K562 (cell line): ENCODE results near the gene IL4I1. TPM values are rescaled to one million over a fixed set of nuclear protein-coding genes. Genes with fewer than 3 reads are reported as not detected.
A peak's percentile ranks its signal among the peaks of the same experiment; 100 is the strongest.

Experiments used
- CBFA2T3 ChIP-seq: fragments of 450-650 bp; IDR thresholded peaks from 2 replicates; pipeline ENCODE4 v1.6.1; 2017
- COPS2 ChIP-seq: fragments of 450-650 bp; conservative IDR thresholded peaks from 2 replicates; pipeline ENCODE4 v1.6.1; 2016; ENCODE audit warnings: mild to moderate bottlenecking, moderate library complexity
- EGR1 ChIP-seq: fragments of 450-650 bp; conservative IDR thresholded peaks from 2 replicates; pipeline ENCODE4 v1.6.1; 2017; ENCODE audit warnings: mild to moderate bottlenecking
- KAT2B ChIP-seq: IDR thresholded peaks from one replicate; pipeline ENCODE4 v1.6.1; 2012; ENCODE audit warnings: low read depth, mild to moderate bottlenecking, control low read depth, inconsistent platforms, low read length, moderate library complexity
- KDM5B ChIP-seq: fragments of 200-600 bp; sonication (generic); IDR thresholded peaks from 2 replicates; pipeline ENCODE4 v1.6.1; 2012; ENCODE audit warnings: low read depth, mild to moderate bottlenecking, moderate library complexity, low read length, control low read depth, inconsistent platforms; ENCODE audit not compliant: insufficient replicate concordance
- KLF10 ChIP-seq: fragments of 250-450 bp; sonication (Bioruptor Pico); IDR thresholded peaks from 2 replicates; pipeline ENCODE4 v1.6.1; 2021; ENCODE audit warnings: matching md5 sums
- KLF13 ChIP-seq: fragments of 450-650 bp; IDR thresholded peaks from 2 replicates; pipeline ENCODE4 v1.6.1; 2016; ENCODE audit warnings: missing genetic modification characterization, low read depth, mild to moderate bottlenecking, missing compliant biosample characterization, moderate library complexity, borderline replicate concordance
- LCOR ChIP-seq: sonication (generic); formaldehyde crosslinking; IDR thresholded peaks from 2 replicates; pipeline ENCODE4 v1.8.0; 2022; ENCODE audit warnings: mild to moderate bottlenecking, missing genetic modification reagents
- RERE ChIP-seq: sonication (generic); formaldehyde crosslinking; IDR thresholded peaks from 2 replicates; pipeline ENCODE4 v1.8.0; 2023; ENCODE audit warnings: missing genetic modification reagents, mild to moderate bottlenecking, borderline replicate concordance
- SOX6 ChIP-seq: fragments of 450-650 bp; IDR thresholded peaks from 2 replicates; pipeline ENCODE4 v1.6.1; 2014; ENCODE audit warnings: mild to moderate bottlenecking
- SREBF2 ChIP-seq: sonication (generic); formaldehyde crosslinking; IDR thresholded peaks from 2 replicates; pipeline ENCODE4 v1.4.0; 2020; ENCODE audit warnings: mild to moderate bottlenecking, missing genetic modification reagents
- SRF ChIP-seq, 2 experiments: fragments of 250-450, 450-650 bp in 1 of 2; sonication (Bioruptor Pico) in 1 of 2; sonication (generic) in 1 of 2; formaldehyde crosslinking; IDR thresholded peaks; 2 replicates each; pipeline versions ENCODE4 v1.5.0 to v1.5.1; 2020 to 2022; ENCODE audit warnings: mild to moderate bottlenecking in 1 of 2, missing genetic modification reagents in 1 of 2
- TSHZ1 ChIP-seq: fragments of 250-450 bp; sonication (Bioruptor Pico); IDR thresholded peaks from 2 replicates; pipeline ENCODE4 v1.4.0; 2020; ENCODE audit warnings: mild to moderate bottlenecking, moderate library complexity
- U2AF1 ChIP-seq: fragments of 200-400 bp; formaldehyde crosslinking; optimal IDR thresholded peaks from 2 replicates; pipeline ENCODE3; 2017; ENCODE audit warnings: mild to moderate bottlenecking, low read depth, low read length, moderate library complexity
- ZBTB7A ChIP-seq: IDR thresholded peaks from 2 replicates; pipeline ENCODE4 v1.6.1; 2011; ENCODE audit warnings: low read depth, mild to moderate bottlenecking, low read length, moderate library complexity, borderline replicate concordance; ENCODE audit not compliant: control insufficient read depth
- ZNF217 ChIP-seq: sonication (generic); formaldehyde crosslinking; IDR thresholded peaks from 2 replicates; pipeline ENCODE4 v1.8.0; 2022; ENCODE audit warnings: mild to moderate bottlenecking, missing genetic modification reagents
- ZNF232 ChIP-seq: sonication (generic); formaldehyde crosslinking; IDR thresholded peaks from 2 replicates; pipeline ENCODE4 v1.8.0; 2022; ENCODE audit warnings: mild to moderate bottlenecking, missing genetic modification reagents
- polyA plus RNA-seq, 8 experiments: library from polyadenylated mRNA; depleted of rRNA in 4 of 8; stranded (reverse) in 5 of 8; unstranded in 3 of 8; fragments of >200 nt; fragmentation: Nextera tagmentation in 2 of 8; fragmentation: Illumina TruSeq in 1 of 8; extraction: Ambion mirVana in 2 of 8; extraction: Trizol in 1 of 8; gene quantifications; 2 replicates each; pipeline versions ENCODE4 v1.2.1 to v1.2.3, GENCODE V29; 2011 to 2014; ENCODE audit warnings: inconsistent platforms in 1 of 8, missing spikeins in 1 of 8
- total RNA-seq, 7 experiments: library from RNA; depleted of rRNA in 6 of 7; stranded (reverse); fragments of >200 nt in 6 of 7; fragmentation: Illumina TruSeq in 2 of 7; extraction: Trizol in 2 of 7; gene quantifications; 2 replicates each; pipeline versions ENCODE4 v1.2.1 to v1.2.3, GENCODE V29; 2011 to 2021; ENCODE audit warnings: low replicate concordance in 1 of 7

IL4I1 gene
- total and polyA plus RNA-seq, 9 of the 15 experiments (the other 6 are each of a cell fraction or from before 2014, with no cell fraction given): 0.06 to 0.95 (median 0.43) TPM; not detected in 2

- no peak for TF ChIP-seq TSHZ1 (CRISPR knock-in tag)
- TF ChIP-seq ZNF217 (CRISPR knock-in tag): no peak
- TF ChIP-seq ZBTB7A: no peak
- TF ChIP-seq EGR1: peak; percentile 14; the same call in 1 of the 2 replicates
- no peak; the same call in 1 of the 2 replicates for TF ChIP-seq SOX6
- TF ChIP-seq U2AF1: peak; percentile 22
- TF ChIP-seq KDM5B: no peak
- TF ChIP-seq SREBF2 (CRISPR knock-in tag): 0 out of 2 replicates have a peak, but pooled peaks have one; percentile 3
- no peak for TF ChIP-seq KLF10
- 0 out of 2 replicates have a peak, but pooled peaks have one; percentile 15 for TF ChIP-seq ZNF232
- TF ChIP-seq LCOR (CRISPR knock-in tag): no peak; the same call in none of the 2 replicates
- TF ChIP-seq KLF13: 0 out of 2 replicates have a peak, but pooled peaks have one; percentile 26
- TF ChIP-seq SRF (CRISPR knock-in tag; IDR thresholded peaks at IDR 0.05): no peak
- no peak for TF ChIP-seq COPS2
- TF ChIP-seq RERE (CRISPR knock-in tag): peak; percentile 34; the same call in 1 of the 2 replicates
- 0 out of 2 replicates have a peak, but pooled peaks have one; percentile 1 for TF ChIP-seq CBFA2T3
- TF ChIP-seq KAT2B: no peak
Observed at GRCh38 chr19:49890349-49891311, 6.1 kb downstream of the IL4I1 start (continued).
